ENCODE measurements around the gene USP49.

DNA sequence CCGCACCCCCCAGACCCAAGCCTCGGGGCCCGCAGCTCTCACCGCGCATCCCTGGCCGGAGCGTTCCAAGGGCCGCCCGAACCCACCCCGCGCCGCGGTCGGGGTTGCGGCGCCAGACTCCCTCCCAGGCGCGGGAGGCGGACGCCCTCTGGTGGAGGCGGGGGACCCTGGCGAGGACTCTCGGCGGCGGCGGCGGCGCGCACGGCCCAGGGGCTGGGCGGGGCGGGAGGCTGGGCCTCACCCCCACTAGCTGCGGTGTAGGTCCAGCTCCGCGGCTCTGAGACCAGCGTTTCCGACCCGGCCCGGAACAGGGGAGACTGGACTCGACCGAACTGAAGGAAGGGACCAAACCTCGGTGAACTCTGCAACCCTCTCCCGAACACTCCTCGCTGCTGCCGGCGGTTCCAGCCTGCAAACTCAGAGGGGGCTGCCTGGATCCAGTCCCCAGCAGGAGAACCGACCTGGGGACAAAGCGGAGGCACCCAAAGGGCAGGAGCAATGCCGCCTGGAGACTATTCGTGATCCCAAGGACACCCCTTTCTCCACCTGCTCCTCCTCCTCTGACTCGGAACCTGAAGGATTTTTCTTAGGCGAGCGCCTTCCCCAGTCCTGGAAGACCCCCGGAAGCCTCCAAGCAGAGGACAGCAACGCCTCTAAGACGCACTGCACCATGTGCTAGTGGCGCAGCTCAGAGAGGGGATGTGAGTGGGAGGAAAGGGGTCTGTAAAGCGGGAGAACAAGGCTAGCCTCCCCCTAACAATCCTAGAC, 108.5 kb downstream of the USP49 start:
- TF ChIP-seq, protein P1, sequence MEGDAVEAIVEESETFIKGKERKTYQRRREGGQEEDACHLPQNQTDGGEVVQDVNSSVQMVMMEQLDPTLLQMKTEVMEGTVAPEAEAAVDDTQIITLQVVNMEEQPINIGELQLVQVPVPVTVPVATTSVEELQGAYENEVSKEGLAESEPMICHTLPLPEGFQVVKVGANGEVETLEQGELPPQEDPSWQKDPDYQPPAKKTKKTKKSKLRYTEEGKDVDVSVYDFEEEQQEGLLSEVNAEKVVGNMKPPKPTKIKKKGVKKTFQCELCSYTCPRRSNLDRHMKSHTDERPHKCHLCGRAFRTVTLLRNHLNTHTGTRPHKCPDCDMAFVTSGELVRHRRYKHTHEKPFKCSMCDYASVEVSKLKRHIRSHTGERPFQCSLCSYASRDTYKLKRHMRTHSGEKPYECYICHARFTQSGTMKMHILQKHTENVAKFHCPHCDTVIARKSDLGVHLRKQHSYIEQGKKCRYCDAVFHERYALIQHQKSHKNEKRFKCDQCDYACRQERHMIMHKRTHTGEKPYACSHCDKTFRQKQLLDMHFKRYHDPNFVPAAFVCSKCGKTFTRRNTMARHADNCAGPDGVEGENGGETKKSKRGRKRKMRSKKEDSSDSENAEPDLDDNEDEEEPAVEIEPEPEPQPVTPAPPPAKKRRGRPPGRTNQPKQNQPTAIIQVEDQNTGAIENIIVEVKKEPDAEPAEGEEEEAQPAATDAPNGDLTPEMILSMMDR (IDR thresholded peaks at IDR 0.05; ENCODE audit: insufficient read depth, low read length) = peak; percentile 26
- TF ChIP-seq, protein P2, sequence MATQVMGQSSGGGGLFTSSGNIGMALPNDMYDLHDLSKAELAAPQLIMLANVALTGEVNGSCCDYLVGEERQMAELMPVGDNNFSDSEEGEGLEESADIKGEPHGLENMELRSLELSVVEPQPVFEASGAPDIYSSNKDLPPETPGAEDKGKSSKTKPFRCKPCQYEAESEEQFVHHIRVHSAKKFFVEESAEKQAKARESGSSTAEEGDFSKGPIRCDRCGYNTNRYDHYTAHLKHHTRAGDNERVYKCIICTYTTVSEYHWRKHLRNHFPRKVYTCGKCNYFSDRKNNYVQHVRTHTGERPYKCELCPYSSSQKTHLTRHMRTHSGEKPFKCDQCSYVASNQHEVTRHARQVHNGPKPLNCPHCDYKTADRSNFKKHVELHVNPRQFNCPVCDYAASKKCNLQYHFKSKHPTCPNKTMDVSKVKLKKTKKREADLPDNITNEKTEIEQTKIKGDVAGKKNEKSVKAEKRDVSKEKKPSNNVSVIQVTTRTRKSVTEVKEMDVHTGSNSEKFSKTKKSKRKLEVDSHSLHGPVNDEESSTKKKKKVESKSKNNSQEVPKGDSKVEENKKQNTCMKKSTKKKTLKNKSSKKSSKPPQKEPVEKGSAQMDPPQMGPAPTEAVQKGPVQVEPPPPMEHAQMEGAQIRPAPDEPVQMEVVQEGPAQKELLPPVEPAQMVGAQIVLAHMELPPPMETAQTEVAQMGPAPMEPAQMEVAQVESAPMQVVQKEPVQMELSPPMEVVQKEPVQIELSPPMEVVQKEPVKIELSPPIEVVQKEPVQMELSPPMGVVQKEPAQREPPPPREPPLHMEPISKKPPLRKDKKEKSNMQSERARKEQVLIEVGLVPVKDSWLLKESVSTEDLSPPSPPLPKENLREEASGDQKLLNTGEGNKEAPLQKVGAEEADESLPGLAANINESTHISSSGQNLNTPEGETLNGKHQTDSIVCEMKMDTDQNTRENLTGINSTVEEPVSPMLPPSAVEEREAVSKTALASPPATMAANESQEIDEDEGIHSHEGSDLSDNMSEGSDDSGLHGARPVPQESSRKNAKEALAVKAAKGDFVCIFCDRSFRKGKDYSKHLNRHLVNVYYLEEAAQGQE (IDR thresholded peaks at IDR 0.05; ENCODE audit: insufficient replicate concordance, low read depth) = no peak
- TF ChIP-seq POLR2AphosphoS5 (IDR thresholded peaks at IDR 0.05; ENCODE audit: low read depth) (no peak), GABPA (IDR thresholded peaks at IDR 0.05; ENCODE audit: low read depth) (no peak), SPI1 (IDR thresholded peaks at IDR 0.05; ENCODE audit: borderline replicate concordance, low read depth) (no peak)
